HG03280 (cell line): ENCODE measurements around the gene ALKAL2.

Experiments used
- ATAC-seq: cut with Tn5 transposase; IDR thresholded peaks from one replicate; pipeline ENCODE4 v1.9.1; 2021; ENCODE audit warnings: mild to moderate bottlenecking, moderate library complexity; ENCODE audit not compliant: unreplicated experiment

ALKAL2 gene

GRCh38 chr2:271917-272316 lies 16.0 kb downstream of the ALKAL2 start:
- ATAC-seq = no peak

DNA sequence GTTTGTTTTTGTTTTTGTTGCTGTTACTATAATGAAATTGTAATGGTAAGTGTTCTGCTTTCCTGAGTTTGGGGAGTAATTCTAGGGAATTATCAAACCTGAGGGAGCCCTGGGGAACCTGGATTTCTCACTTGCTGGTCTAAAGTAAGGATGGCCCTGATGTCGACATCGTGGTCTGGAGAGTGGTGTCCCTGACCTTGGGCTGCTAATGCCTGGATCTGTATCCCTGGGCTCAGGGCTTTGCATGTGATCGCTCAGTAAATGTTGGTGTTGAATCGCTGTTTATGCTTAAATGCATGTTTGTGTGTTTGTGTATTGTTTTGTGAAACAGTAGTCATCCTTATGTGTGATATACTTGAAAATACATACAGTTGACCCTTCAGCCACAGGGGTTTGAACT lies 17.0 kb downstream of the ALKAL2 start:
- no peak for ATAC-seq

DNA sequence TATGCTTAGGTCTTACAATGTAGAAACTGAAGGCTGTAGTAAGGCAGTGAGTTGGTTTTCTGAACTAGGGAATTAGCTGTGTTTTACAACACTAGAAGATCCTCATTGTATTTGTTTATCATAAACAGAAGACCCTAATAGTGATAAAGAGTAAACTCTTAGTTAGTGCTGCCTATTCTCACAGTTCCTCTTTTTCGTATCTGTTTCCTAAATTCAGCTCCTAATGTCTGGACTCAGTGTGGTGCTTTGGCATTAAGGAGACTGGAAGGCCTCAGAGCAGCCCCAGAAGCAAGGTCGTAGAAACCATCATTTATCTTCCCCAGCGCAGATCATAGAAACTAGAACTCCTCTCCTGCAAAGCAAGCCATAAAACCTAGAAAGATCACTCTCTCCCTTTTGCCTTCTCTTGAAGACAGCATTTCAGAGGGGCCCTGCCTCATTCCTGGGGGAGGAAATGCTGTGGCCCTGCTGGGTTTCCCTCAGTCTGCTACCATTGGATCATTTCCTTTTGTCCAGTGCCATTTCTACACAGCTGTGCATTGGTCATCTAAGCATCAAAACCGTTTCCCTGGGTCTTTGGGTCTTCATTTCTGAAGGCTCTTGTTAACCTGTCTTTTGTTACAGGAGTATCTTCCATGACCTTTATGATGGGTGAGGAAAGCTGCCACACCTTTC lies 18.4 kb downstream of the ALKAL2 start:
- ATAC-seq = no peak

DNA sequence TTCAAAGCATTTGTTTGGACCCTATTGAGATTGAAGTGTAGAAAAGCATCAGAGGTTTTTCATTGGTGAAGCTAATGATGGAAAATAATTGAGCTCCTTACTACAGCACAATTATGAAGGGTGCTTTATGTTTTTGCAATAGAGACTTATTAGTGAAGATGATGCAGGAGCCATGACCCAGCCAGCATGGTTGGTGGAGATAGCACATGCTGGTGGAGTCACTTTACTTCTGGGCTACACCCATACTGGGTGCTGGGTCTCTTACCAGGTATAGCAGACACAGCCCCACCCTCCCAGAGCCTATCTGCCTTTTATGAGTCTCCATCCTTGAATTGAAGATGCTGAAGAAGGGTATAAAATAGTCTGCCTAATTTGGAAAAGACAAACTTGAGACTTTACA lies 19.6 kb downstream of the ALKAL2 start:
- ATAC-seq = no peak

DNA sequence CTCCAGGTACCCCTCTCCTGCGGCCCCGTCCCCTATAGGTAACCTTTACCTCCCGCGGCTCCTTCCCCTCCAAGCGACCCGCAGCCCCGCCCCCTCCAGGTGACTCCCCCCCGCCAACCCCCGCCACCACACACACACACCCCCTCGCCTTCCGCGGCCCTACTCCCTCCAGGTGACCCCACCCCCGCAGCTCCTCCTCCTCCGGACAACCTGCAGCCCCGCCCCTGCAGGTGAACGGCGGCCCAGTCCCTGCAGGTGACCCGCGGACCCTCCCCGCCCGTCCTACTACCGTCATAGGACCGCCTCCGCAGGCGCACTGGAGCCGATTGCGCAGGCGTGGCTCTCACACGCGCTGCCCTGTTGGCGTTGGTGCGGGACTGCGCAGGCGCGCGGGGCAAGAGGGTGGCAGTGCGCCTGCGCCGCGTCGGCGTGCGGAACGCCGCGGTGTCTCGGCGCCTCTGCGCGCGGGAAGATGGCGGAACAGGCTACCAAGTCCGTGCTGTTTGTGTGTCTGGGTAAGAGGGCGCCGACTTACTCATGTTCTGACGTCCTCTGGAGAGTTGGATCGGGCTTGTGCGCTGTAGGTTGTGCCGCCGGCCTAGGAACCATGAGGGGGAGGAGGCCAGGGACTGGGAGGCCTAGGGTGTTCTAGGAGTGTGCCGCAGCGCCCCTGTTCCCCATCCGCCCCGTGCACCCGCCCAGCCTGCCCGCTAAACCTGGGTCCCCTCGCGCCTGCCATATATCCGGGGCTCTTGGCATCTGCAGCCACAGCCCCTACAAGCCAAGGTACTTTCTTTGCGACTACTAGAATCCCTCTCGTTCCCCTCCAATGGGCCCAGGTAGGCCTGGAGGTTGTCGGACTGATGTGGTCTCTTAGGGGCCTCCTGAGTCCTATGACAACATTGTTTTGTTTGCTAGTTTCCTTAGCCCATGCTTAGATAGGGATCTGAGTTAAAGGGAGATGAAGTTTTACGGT lies 23.1 kb downstream of the ALKAL2 start, which contains the start of gene ACP1:
TSS of gene ACP1 (plus strand) at position 455 of the 976 bp plus-strand sequence. CDS start at position 473, 18 bp downstream.
- peak; percentile 92 for ATAC-seq

- peak; percentile 26 for ATAC-seq
Measured at GRCh38 chr2:263774-264492, 24.0 kb downstream of the ALKAL2 start, which contains the start of gene SH3YL1. SH3YL1 (minus strand) TSS chr2:264032; CDS start chr2:263984, 48 bp downstream.

DNA sequence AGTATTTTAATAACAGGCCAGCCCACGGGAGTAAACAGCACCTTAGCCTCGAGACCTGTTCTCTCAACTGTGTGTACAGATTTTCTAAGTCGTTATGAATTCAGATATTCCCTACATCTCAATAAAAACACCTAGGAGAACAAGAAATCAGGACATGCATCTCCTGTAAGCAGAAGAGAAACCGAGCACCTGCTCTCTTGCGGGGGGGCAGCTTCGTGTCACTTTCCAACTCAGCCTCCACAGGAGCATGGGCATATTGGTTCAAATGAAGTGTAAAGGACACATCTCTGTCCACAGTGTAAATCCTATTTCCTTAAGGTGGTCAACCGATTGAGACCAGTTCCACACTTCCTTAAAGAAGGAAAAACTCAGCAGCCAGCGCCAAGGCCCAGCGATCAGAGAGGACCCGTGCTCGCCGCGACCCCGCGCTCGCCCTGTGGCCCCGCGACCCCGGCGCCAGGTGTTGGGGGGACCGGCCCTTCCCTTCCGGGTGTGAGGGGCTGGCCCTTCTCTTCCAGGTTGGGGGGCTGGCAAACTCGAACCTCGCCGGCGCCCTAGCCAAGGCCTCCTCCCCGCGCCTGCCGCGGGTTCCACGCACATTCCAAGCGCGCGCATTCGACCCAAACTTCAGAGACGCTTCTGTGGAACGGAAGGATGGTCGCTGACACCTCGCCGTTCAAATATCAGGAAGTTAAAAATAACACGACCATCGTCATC lies 24.7 kb downstream of the ALKAL2 start:
- no peak for ATAC-seq

- ATAC-seq = no peak
Measured at GRCh38 chr2:262117-262516, 25.8 kb downstream of the ALKAL2 start.

DNA sequence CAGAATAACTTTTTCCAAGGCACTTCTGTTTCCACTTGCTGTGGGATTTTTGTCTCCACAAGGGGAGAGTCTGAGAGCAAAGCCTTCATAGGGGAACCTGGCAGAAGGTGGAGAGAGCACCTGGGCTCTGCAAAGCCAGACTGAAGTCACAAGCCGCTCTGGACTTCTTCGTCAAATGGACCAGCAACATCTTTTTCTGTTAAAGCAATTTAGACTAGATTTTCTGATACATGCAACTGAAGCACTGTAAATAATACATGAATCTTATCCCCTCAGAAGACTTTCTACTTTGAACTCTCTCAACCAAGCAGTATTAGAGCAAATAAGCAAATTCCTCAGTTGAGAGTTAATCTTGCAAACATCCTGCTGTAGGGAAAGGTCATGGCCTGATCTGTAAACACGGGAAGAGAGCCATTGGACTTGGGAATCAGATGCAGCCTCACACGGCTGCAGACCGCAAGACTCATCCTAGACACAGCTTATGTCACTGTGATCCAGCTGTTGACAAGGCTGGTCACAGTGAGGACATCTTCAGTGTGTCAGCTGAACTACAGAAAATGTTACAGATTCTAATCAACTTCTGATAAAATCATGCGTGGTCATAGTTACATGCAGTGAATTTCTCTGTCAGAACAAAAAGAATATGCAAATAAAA lies 27.3 kb downstream of the ALKAL2 start:
- ATAC-seq = no peak

- no peak for ATAC-seq
Measured at GRCh38 chr2:259789-260331, 28.0 kb downstream of the ALKAL2 start.

DNA sequence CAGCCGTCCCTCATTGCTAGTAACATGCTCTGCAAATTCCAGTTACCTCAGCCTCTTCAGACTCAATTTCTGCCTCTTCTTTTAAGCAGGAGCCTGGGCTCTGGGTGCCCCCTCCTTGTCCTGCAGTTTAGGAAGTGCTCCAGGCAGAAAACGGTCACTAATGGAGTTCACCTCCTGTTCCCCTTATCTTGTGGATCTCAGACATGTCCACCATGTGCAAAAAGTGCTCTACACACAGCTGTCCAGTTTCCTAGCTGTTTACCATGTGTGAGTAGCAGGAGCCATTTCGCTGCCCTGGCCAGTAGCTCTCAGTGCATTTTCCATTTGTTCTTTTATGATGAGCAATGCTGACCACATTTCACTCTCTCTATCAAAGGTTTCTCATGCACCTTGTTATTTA lies 29.0 kb downstream of the ALKAL2 start:
- ATAC-seq = no peak

GRCh38 chr2:257842-258241 lies 30.0 kb downstream of the ALKAL2 start:
- no peak for ATAC-seq

GRCh38 chr2:257429-257828 lies 30.5 kb downstream of the ALKAL2 start:
- no peak for ATAC-seq

DNA sequence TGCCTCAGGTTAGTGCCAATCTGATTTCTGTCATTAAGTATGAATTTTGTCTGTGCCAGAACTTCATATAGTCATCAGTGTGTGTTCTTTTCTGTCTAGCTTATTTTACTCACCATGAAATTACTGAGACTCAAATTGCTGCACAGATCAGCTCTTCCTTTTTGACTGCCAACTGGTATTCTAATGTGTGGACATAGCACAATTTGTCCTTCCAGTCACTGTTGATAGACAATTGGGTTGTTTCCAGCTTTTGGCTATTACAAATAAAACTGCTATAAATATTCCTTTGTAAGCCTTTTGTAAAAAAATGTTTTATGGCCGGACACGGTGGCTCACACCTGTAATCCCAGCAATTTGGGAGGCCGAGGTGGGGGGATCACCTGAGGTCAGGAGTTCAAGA lies 31.8 kb downstream of the ALKAL2 start:
- no peak for ATAC-seq

GRCh38 chr2:255195-255594 lies 32.7 kb downstream of the ALKAL2 start:
- ATAC-seq = no peak

- no peak for ATAC-seq
Measured at GRCh38 chr2:254241-254640, 33.6 kb downstream of the ALKAL2 start.

GRCh38 chr2:253202-253638 lies 34.7 kb downstream of the ALKAL2 start:
- ATAC-seq = no peak

GRCh38 chr2:252001-252602 lies 35.8 kb downstream of the ALKAL2 start:
- ATAC-seq = no peak

- no peak for ATAC-seq
Measured at GRCh38 chr2:249538-250042, 38.3 kb downstream of the ALKAL2 start.
